Transverse colon (tissue), 4 donors: ENCODE results near the gene PSMD13. TPM values are rescaled to one million over a fixed set of nuclear protein-coding genes. Genes with fewer than 3 reads are reported as not detected.
"Not testable (repeated sequence)": the region's sequence is repeated elsewhere in the genome, so short reads cannot be mapped to it uniquely, and the experiment has no call there.

Experiments used
- DNase-seq: peaks from one replicate; pipeline ENCODE4 v3.0.0-alpha.2; 2019
- H3K27ac ChIP-seq, 4 donors: fragments of 200-600 bp; sonication (generic); 2 replicates each; pipeline ENCODE4 v1.5.1; 2016 to 2018; ENCODE audit warnings: inconsistent platforms in 4 of 4
- H3K27me3 ChIP-seq: fragments of 200-600 bp; sonication (generic); 2 replicates; pipeline ENCODE4 v1.5.1; 2017; ENCODE audit warnings: inconsistent platforms
- H3K36me3 ChIP-seq, 4 donors: fragments of 200-600 bp; sonication (generic); 2 replicates each; pipeline ENCODE4 v1.5.1; 2017 to 2019; ENCODE audit warnings: inconsistent platforms in 4 of 4
- H3K4me1 ChIP-seq, 4 donors: fragments of 200-600 bp; sonication (generic); 2 replicates each; pipeline ENCODE4 v1.5.1; 2017 to 2020; ENCODE audit warnings: inconsistent platforms in 4 of 4
- H3K4me3 ChIP-seq, 4 donors: fragments of 200-600 bp; sonication (generic); 1 replicate in 1 of 4; 2 replicates in 3 of 4; pipeline versions ENCODE4 v1.5.1 to v1.6.1; 2017 to 2019; ENCODE audit warnings: inconsistent platforms in 4 of 4
- H3K9me3 ChIP-seq, 2 donors: fragments of 200-600 bp; sonication (generic); 2 replicates each; pipeline ENCODE4 v1.5.1; 2017 to 2019; ENCODE audit warnings: inconsistent platforms in 2 of 2
- CTCF ChIP-seq, 5 experiments: fragments of 200-600 bp in 3 of 5; fragments of 450-650 bp in 2 of 5; sonication (generic) in 3 of 5; IDR thresholded peaks; 1 replicate in 2 of 5; 2 replicates in 3 of 5; pipeline ENCODE4 v1.5.1; 2016 to 2017; ENCODE audit warnings: antibody characterized with exemption in 5 of 5, inconsistent platforms in 3 of 5, mild to moderate bottlenecking in 2 of 5, moderate library complexity in 1 of 5
- EP300 ChIP-seq: sonication (generic); formaldehyde crosslinking; IDR thresholded peaks from one replicate; pipeline ENCODE4 v1.6.1; 2017; ENCODE audit warnings: antibody characterized with exemption, low read depth
- POLR2A ChIP-seq: fragments of 450-650 bp; IDR thresholded peaks from one replicate; pipeline ENCODE4 v1.6.1; 2016; ENCODE audit warnings: antibody characterized with exemption, mild to moderate bottlenecking, moderate library complexity
- POLR2AphosphoS5 ChIP-seq, 3 donors: sonication (generic); formaldehyde crosslinking; IDR thresholded peaks; one replicate each; pipeline ENCODE4 v1.6.1; 2016; ENCODE audit warnings: antibody characterized with exemption in 3 of 3
- WGBS, 2 donors: methylation state at CpG; one replicate each; pipeline ENCODE4 v1.1.5; 2018; ENCODE audit warnings: low coverage in 1 of 2; 5-methylcytosine and 5-hydroxymethylcytosine counted together
- in situ Hi-C, 4 donors: fragments of 200-750 bp; cut with MboI; loops; one replicate each; pipeline versions ENCODE4 v1.15.0 to v1.15.1; 2017; ENCODE audit warnings: low sequenced_read_pairs in 3 of 4, low pct_ligation_motif_present in 1 of 4, low pct_unique_long_range_greater_than_20kb in 1 of 4
- intact Hi-C: fragments of 100-400 bp; cut with DNase I; formaldehyde crosslinking; loops from one replicate; pipeline ENCODE4 v1.15.1; 2023; ENCODE audit warnings: low total_unique reads
- total RNA-seq, 4 donors: library from RNA; depleted of rRNA; stranded (reverse); fragments of >200 nt; gene quantifications; one replicate each; pipeline ENCODE4 v1.1.0, GENCODE V29; 2016

Gene PSMD13
- total RNA-seq, 4 donors from 2014 or later = 23.2 to 96.5 (median 52.2) TPM

DNA sequence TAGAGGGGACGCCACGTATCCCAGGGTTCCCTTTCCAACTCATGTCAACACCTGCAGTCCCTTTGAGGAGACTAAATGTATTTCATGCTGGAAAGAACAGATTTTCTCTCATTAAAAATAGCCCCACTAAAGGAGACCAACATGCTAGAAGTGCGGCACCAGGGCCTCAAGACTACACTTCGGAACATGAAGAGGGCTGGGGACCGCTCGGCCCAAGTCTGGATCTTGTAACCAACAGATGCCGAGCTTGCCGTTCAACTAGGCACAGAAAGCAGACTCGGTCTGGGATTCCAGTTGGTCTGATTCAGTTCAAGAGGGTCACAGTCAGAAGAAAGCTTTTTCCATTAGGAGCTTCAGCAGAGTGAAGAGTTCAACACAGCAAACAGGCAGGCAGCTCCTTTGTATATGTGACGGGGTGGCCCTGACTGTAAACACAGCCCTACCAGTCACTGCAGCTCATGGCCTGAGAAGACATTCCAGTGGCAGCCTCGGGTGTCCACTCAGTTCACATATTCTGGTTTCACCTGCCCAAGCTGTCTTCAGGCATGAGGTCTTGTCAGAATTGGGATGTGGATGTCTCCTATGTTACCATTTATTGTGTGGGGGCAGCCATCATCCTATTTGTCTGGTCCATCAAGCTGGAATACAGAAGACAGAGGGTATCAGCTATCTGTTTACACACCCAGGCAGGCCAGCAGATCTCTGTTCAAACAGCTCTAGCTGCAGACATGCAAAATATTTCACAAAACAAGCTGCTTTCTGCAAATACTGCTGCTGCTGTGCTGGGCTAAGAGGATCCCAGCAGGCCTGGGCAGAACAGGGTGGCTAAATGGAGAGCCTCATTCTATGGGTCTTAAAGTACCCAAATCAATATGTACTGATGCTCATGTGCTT is 20.4 kb upstream of the PSMD13 start:
- Histone ChIP-seq H3K9me3 (no peaks in the 10 kb centered on the region), H3K4me1 (no peaks in the 10 kb centered on the region), H3K27ac (no peak overlapping the region), H3K4me3 (no peak overlapping the region), H3K27me3 (no peaks in the 10 kb centered on the region), H3K36me3 (peaks cover 0 to 35% (median 14%) of the 10 kb centered on the region in 4 donors)
- in situ Hi-C loops (no loop called here), intact Hi-C loops (no loop called here)
- DNase-seq = no peak
- TF ChIP-seq CTCF (IDR thresholded peaks at IDR 0.05) (no peak), POLR2AphosphoS5 (IDR thresholded peaks at IDR 0.05) (no peak), POLR2A (no peak), EP300 (no peak)
- WGBS, 2 donors = 87 to 96% methylated on average over 3 to 11 of the region's 11 CpGs

- peaks cover 0 to 21% (median 7%) of the 10 kb centered on the region in 4 donors for H3K36me3 ChIP-seq
- 88 to 93% methylated on average over 2 to 3 of the region's 3 CpGs for WGBS, 2 donors
- intact Hi-C loops (no loop called here), in situ Hi-C loops (no loop called here)
- no peak overlapping the region for H3K27ac ChIP-seq
- no peaks in the 10 kb centered on the region for H3K9me3 ChIP-seq
- H3K4me3 ChIP-seq = no peak overlapping the region
- no peak for DNase-seq
- no peak for TF ChIP-seq CTCF (IDR thresholded peaks at IDR 0.05)
- no peak for TF ChIP-seq POLR2A
- TF ChIP-seq POLR2AphosphoS5 (IDR thresholded peaks at IDR 0.05) = no peak
- TF ChIP-seq EP300 = no peak
- no peaks in the 10 kb centered on the region for H3K27me3 ChIP-seq
- H3K4me1 ChIP-seq = no peaks in the 10 kb centered on the region
Measured at GRCh38 chr11:217704-218103, 19.1 kb upstream of the PSMD13 start.

- peaks cover 0 to 10% (median 3%) of the 10 kb centered on the region in 4 donors for H3K36me3 ChIP-seq
- in situ Hi-C loops (no loop called here), intact Hi-C loops (no loop called here)
- no peaks in the 10 kb centered on the region for H3K4me1 ChIP-seq
- TF ChIP-seq POLR2AphosphoS5 (IDR thresholded peaks at IDR 0.05) (no peak), CTCF (IDR thresholded peaks at IDR 0.05) (no peak), EP300 (no peak), POLR2A (no peak)
- no peak for DNase-seq
- H3K9me3 ChIP-seq = no peaks in the 10 kb centered on the region
- H3K27me3 ChIP-seq = no peaks in the 10 kb centered on the region
- H3K4me3 ChIP-seq = no peak overlapping the region
- H3K27ac ChIP-seq = no peak overlapping the region
- 93 to 95% methylated on average over 12 to 29 of the region's 29 CpGs for WGBS, 2 donors
Measured at GRCh38 chr11:218815-219593, 17.8 kb upstream of the PSMD13 start.

- H3K27ac ChIP-seq, in situ Hi-C loops: not testable (repeated sequence)
Measured at GRCh38 chr11:220641-221215, 16.0 kb upstream of the PSMD13 start.

More at GRCh38 chr11:220641-221215, 16.0 kb upstream of the PSMD13 start:
- H3K36me3 ChIP-seq, H3K27me3 ChIP-seq, H3K4me1 ChIP-seq, H3K4me3 ChIP-seq, DNase-seq, H3K9me3 ChIP-seq, intact Hi-C loops: not testable (repeated sequence)
- WGBS, 2 donors = 93 to 100% methylated on average over 1 to 3 of the region's 3 CpGs
